Natural killer cell (primary cell): ENCODE data around the gene ATN1. TPM values are rescaled to one million over a fixed set of nuclear protein-coding genes. Genes with fewer than 3 reads are reported as not detected.
A peak's percentile ranks its signal among the peaks of the same experiment; 100 is the strongest.

Experiments
- ATAC-seq, 3 donors: fragments of 150-1000 bp in 2 of 3; fragments of 200-7000 bp in 1 of 3; cut with Tn5 transposase; 1 replicate in 1 of 3; 2 replicates in 2 of 3; pipeline ENCODE4 v1.10.0; 2021; ENCODE audit warnings: mild to moderate bottlenecking in 2 of 3, moderate library complexity in 2 of 3
- DNase-seq, 2 donors: peaks; one replicate each; pipeline versions ENCODE4 v3.0.0 to v3.0.0-alpha.2; 2013 to 2021; ENCODE audit warnings: mixed read lengths in 1 of 2
- H3K27ac ChIP-seq: one replicate; pipeline ENCODE4 v1.5.1; 2013; ENCODE audit warnings: mild to moderate bottlenecking, low read length
- H3K27me3 ChIP-seq: one replicate; pipeline ENCODE4 v1.6.1; 2013; ENCODE audit warnings: low read length; ENCODE audit not compliant: control insufficient read depth, insufficient read depth
- H3K36me3 ChIP-seq: one replicate; pipeline ENCODE4 v1.6.1; 2013; ENCODE audit warnings: low read length; ENCODE audit not compliant: control insufficient read depth, insufficient read depth
- H3K4me1 ChIP-seq: one replicate; pipeline ENCODE4 v1.6.1; 2013; ENCODE audit warnings: low read length; ENCODE audit not compliant: control insufficient read depth, insufficient read depth
- H3K4me3 ChIP-seq: one replicate; pipeline ENCODE4 v1.5.1; 2013; ENCODE audit warnings: low read length
- H3K9me3 ChIP-seq: one replicate; pipeline ENCODE4 v1.6.1; 2013; ENCODE audit warnings: low read length; ENCODE audit not compliant: control insufficient read depth, insufficient read depth
- H3K27ac Mint-ChIP-seq, 2 donors: one replicate each; pipeline ENCODE4 v1.8.0; 2022; ENCODE audit warnings: mild to moderate bottlenecking in 2 of 2, mixed read lengths in 2 of 2, moderate library complexity in 1 of 2
- H3K27me3 Mint-ChIP-seq, 2 donors: one replicate each; pipeline ENCODE4 v1.8.0; 2022; ENCODE audit warnings: low read depth in 2 of 2, mixed read lengths in 2 of 2
- H3K36me3 Mint-ChIP-seq: one replicate; pipeline ENCODE4 v1.8.0; 2022; ENCODE audit warnings: mixed read lengths
- H3K4me1 Mint-ChIP-seq, 2 donors: one replicate each; pipeline ENCODE4 v1.8.0; 2022; ENCODE audit warnings: mixed read lengths in 2 of 2
- H3K4me3 Mint-ChIP-seq: one replicate; pipeline ENCODE4 v1.8.0; 2022; ENCODE audit warnings: mild to moderate bottlenecking, moderate library complexity, mixed read lengths
- H3K9me3 Mint-ChIP-seq, 2 donors: one replicate each; pipeline ENCODE4 v1.8.0; 2022; ENCODE audit warnings: mixed read lengths in 2 of 2
- WGBS: methylation state at CpG from one replicate; pipeline ENCODE4 v1.1.7; 2013; ENCODE audit warnings: missing lambda C conversion rate; ENCODE audit not compliant: insufficient coverage; 5-methylcytosine and 5-hydroxymethylcytosine counted together
- intact Hi-C: fragments of 100-400 bp; cut with micrococcal nuclease; formaldehyde crosslinking; loops from one replicate; pipeline ENCODE4 v1.14.2; 2022
- total RNA-seq, 4 donors: library from RNA; stranded (reverse); fragments of 120-200 nt in 1 of 4; gene quantifications; one replicate each; pipeline versions ENCODE4 v1.2.3 to v1.2.4, GENCODE V29; 2013 to 2022
- TF ChIP-seq, protein P1 (sequence below): fragments of 200-600 bp; IDR thresholded peaks from one replicate; pipeline ENCODE4 v1.8.0; 2022; ENCODE audit warnings: antibody characterized with exemption

Gene ATN1
- total RNA-seq, 3 donors from 2014 or later (not counting 1 experiment from before 2014, with no cell fraction given), result 29.3 to 34.0 (median 31.9) TPM

DNA sequence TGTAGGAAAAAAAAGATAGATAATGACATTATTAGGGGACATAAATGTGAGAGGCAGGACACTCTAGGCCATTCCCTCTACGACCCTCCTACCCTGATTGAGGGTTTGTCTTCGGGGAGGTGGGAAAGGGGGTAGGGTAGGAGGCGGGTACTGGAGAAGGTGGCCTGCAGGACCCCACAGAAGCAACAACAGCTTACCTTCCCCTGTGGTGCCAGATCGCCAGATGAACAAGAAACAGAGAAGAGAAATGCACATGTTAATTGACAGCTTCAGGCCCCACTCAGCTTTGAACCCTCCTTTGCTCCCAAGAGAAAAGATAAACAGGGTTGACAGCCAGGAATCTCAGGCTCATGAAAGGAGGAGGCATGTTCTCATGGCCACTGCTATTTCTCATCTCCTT, 38.0 kb downstream of the ATN1 start:
- no peak for ATAC-seq
- Mint-ChIP-seq H3K27ac (peak overlapping the region; percentile 80 to 82), H3K4me1 (peaks cover 30 to 39% of the 10 kb centered on the region in 2 donors), H3K36me3 (peaks cover 6% of the 10 kb centered on the region), H3K4me3 (no peak overlapping the region), H3K9me3 (no peaks in the 10 kb centered on the region), H3K27me3 (no peaks in the 10 kb centered on the region)
- H3K4me3 ChIP-seq, result no peak overlapping the region
- H3K9me3 ChIP-seq, result no peaks in the 10 kb centered on the region
- WGBS, result 90% methylated on average over 1 of the region's 4 CpGs
- intact Hi-C loops, result loop anchor here (1.0 kb wide), 2 partner anchors 21 to 41 kb away; partner anchors contain the start of gene C12orf57
- DNase-seq, result no peak
- peaks cover 47% of the 10 kb centered on the region for H3K4me1 ChIP-seq
- H3K27ac ChIP-seq, result peak overlapping the region; percentile 3
- TF ChIP-seq, protein P1, sequence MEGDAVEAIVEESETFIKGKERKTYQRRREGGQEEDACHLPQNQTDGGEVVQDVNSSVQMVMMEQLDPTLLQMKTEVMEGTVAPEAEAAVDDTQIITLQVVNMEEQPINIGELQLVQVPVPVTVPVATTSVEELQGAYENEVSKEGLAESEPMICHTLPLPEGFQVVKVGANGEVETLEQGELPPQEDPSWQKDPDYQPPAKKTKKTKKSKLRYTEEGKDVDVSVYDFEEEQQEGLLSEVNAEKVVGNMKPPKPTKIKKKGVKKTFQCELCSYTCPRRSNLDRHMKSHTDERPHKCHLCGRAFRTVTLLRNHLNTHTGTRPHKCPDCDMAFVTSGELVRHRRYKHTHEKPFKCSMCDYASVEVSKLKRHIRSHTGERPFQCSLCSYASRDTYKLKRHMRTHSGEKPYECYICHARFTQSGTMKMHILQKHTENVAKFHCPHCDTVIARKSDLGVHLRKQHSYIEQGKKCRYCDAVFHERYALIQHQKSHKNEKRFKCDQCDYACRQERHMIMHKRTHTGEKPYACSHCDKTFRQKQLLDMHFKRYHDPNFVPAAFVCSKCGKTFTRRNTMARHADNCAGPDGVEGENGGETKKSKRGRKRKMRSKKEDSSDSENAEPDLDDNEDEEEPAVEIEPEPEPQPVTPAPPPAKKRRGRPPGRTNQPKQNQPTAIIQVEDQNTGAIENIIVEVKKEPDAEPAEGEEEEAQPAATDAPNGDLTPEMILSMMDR, result no peak
- H3K27me3 ChIP-seq, result no peaks in the 10 kb centered on the region
- H3K36me3 ChIP-seq, result peaks cover 49% of the 10 kb centered on the region

DNA sequence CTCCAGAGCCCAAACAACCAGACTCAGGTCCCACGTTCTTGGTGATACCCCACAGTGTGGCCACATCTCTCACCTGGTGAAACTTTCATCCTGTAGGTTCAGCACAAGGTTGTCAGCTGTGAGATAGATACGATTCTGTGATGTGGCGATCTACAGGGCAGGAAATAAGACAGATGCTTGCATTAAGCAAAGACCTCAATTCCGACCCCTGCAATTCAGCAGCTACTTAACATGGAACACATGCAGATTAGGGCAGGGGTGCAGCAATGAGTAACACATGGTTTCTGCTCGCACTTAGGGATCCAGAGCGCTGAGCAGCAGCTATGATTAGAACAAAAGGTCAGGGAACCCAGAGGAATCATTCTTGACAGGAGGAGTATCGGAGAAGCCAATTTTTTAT, 38.6 kb downstream of the ATN1 start:
- peaks cover 45% of the 10 kb centered on the region for H3K4me1 ChIP-seq
- WGBS, result 86% methylated on average over 7 of the region's 7 CpGs
- Mint-ChIP-seq H3K27me3 (no peaks in the 10 kb centered on the region), H3K27ac (peak overlapping the region in 1 of 2 donors; percentile 80), H3K4me1 (peaks cover 28 to 36% of the 10 kb centered on the region in 2 donors), H3K9me3 (no peaks in the 10 kb centered on the region), H3K36me3 (peaks cover 6% of the 10 kb centered on the region), H3K4me3 (peak overlapping the region; percentile 45)
- no peak overlapping the region for H3K4me3 ChIP-seq
- no peaks in the 10 kb centered on the region for H3K9me3 ChIP-seq
- TF ChIP-seq, protein P1, result no peak
- intact Hi-C loops, result no loop called here
- no peaks in the 10 kb centered on the region for H3K27me3 ChIP-seq
- peaks cover 42% of the 10 kb centered on the region for H3K36me3 ChIP-seq
- ATAC-seq (no peak), DNase-seq (no peak)
- no peak overlapping the region for H3K27ac ChIP-seq

DNA sequence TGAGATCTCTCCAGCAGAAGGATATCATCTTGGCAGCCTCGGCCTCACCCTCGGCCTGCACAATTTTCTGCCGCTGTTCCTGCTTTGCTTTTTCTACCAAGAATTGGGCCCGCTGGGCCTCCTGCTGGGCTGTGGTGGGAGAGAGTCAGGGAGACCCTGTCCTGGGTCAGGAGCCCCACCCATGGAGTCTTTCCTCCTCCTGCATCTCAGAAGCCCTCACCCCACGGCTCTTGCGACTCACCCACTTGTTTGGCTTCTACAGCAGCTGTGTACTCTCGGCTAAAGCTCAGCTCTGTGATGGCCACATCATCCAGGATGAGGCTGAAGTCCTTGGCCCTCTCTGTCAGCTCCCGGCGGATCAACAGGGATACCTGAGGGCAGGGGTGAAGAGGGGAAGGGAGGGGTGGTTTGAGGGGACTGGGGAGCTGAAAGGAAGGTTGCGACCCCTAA, 39.9 kb downstream of the ATN1 start:
- TF ChIP-seq, protein P1, result no peak
- Mint-ChIP-seq H3K36me3 (peaks cover 6% of the 10 kb centered on the region), H3K4me3 (no peak overlapping the region), H3K4me1 (peaks cover 29 to 33% of the 10 kb centered on the region in 2 donors), H3K27ac (no peak overlapping the region), H3K27me3 (no peaks in the 10 kb centered on the region), H3K9me3 (no peaks in the 10 kb centered on the region)
- Histone ChIP-seq H3K27me3 (no peaks in the 10 kb centered on the region), H3K36me3 (peaks cover 39% of the 10 kb centered on the region), H3K27ac (no peak overlapping the region), H3K4me1 (peaks cover 34% of the 10 kb centered on the region), H3K9me3 (no peaks in the 10 kb centered on the region), H3K4me3 (no peak overlapping the region)
- DNase-seq, result no peak
- intact Hi-C loops, result no loop called here
- no peak for ATAC-seq
- WGBS, result 98% methylated on average over 9 of the region's 10 CpGs

DNA sequence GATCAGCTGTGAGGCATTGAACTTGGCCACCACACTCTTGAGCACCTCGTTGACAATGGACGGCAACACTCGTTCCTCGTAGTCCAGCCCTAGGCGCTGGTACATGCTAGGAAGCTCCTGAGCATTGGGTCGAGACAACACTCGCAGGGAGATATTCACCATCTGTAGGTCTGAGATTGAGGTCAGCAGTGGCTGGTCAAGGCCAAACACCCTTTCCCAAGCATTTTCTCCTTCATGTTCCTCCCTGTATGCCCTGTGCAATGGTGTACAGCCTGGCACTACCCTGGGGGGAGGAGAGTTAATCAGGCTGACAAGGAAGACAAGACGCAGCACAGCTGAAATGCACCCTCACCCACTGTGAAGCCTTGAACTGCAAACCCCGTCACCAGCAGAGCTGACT, 40.7 kb downstream of the ATN1 start:
- Histone ChIP-seq H3K27me3 (no peaks in the 10 kb centered on the region), H3K27ac (no peak overlapping the region), H3K4me1 (peaks cover 29% of the 10 kb centered on the region), H3K4me3 (no peak overlapping the region), H3K9me3 (no peaks in the 10 kb centered on the region), H3K36me3 (peaks cover 39% of the 10 kb centered on the region)
- Mint-ChIP-seq H3K27me3 (no peaks in the 10 kb centered on the region), H3K4me3 (peak overlapping the region; percentile 99), H3K4me1 (peaks cover 29 to 33% of the 10 kb centered on the region in 2 donors), H3K27ac (peak overlapping the region in 1 of 2 donors; percentile 99), H3K36me3 (peaks cover 6% of the 10 kb centered on the region), H3K9me3 (no peaks in the 10 kb centered on the region)
- intact Hi-C loops, result no loop called here
- ATAC-seq (no peak), DNase-seq (no peak)
- TF ChIP-seq, protein P1, result no peak
- 96% methylated on average over 9 of the region's 9 CpGs for WGBS
